ENCODE data around the gene EID3. TPM values are rescaled to one million over a fixed set of nuclear protein-coding genes. Genes with fewer than 3 reads are reported as not detected.

Gene EID3
- total and polyA plus RNA-seq, 2 of the 8 experiments (the other 6 are each of a cell fraction or from before 2014, with no cell fraction given), result 1.2 to 2.8 TPM

DNA sequence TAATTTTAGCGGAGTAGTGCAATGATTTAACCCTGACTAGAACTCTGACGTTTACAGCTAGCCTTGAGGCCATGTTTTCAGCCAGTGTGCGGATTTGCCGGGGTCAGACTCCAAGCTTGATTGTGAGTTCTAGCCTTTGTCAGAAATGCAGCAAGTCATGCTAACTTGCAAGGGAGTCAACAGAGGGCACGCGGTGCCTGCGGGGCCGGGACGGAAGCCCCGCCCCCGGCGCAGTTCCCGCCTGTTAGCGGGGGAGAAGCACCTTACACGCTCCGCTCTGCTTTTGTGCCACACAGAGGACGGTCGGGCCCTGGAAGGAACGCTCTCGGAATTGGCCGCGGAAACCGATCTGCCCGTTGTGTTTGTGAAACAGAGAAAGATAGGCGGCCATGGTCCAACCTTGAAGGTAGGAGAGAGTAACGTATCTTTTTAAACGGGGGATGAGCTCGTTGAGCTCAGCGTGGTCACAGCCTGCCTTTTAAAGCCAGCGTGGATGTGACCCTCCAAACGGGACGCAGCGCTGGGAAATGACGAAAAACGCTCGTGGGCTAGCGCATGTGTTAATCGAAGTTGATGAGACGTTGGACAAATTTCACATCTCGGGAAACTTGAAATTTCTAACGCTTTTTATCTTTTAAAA, 14.8 kb upstream of the EID3 start (continued):
- TF ChIP-seq, protein P1, sequence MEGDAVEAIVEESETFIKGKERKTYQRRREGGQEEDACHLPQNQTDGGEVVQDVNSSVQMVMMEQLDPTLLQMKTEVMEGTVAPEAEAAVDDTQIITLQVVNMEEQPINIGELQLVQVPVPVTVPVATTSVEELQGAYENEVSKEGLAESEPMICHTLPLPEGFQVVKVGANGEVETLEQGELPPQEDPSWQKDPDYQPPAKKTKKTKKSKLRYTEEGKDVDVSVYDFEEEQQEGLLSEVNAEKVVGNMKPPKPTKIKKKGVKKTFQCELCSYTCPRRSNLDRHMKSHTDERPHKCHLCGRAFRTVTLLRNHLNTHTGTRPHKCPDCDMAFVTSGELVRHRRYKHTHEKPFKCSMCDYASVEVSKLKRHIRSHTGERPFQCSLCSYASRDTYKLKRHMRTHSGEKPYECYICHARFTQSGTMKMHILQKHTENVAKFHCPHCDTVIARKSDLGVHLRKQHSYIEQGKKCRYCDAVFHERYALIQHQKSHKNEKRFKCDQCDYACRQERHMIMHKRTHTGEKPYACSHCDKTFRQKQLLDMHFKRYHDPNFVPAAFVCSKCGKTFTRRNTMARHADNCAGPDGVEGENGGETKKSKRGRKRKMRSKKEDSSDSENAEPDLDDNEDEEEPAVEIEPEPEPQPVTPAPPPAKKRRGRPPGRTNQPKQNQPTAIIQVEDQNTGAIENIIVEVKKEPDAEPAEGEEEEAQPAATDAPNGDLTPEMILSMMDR (IDR thresholded peaks at IDR 0.05; ENCODE audit: control extremely low read depth in 1 of 3, insufficient read depth in 1 of 3, low read depth in 1 of 3, low read length in 3 of 3), result no peak
- TF ChIP-seq RXRA (IDR thresholded peaks at IDR 0.05; ENCODE audit: insufficient read depth, low read depth, low read length) (no peak), ZNF274 (IDR thresholded peaks at IDR 0.05; ENCODE audit: borderline replicate concordance, extremely low read depth, low read length) (no peak), CTBP2 (IDR thresholded peaks at IDR 0.05; ENCODE audit: borderline replicate concordance, insufficient read depth, insufficient read length, low read length) (peak; percentile 51), POLR2AphosphoS5 (IDR thresholded peaks at IDR 0.05; ENCODE audit: low read depth, low read length) (peak; percentile 95), SIRT6 (IDR thresholded peaks at IDR 0.05; ENCODE audit: low read length) (no peak)
- TF ChIP-seq, protein P2, sequence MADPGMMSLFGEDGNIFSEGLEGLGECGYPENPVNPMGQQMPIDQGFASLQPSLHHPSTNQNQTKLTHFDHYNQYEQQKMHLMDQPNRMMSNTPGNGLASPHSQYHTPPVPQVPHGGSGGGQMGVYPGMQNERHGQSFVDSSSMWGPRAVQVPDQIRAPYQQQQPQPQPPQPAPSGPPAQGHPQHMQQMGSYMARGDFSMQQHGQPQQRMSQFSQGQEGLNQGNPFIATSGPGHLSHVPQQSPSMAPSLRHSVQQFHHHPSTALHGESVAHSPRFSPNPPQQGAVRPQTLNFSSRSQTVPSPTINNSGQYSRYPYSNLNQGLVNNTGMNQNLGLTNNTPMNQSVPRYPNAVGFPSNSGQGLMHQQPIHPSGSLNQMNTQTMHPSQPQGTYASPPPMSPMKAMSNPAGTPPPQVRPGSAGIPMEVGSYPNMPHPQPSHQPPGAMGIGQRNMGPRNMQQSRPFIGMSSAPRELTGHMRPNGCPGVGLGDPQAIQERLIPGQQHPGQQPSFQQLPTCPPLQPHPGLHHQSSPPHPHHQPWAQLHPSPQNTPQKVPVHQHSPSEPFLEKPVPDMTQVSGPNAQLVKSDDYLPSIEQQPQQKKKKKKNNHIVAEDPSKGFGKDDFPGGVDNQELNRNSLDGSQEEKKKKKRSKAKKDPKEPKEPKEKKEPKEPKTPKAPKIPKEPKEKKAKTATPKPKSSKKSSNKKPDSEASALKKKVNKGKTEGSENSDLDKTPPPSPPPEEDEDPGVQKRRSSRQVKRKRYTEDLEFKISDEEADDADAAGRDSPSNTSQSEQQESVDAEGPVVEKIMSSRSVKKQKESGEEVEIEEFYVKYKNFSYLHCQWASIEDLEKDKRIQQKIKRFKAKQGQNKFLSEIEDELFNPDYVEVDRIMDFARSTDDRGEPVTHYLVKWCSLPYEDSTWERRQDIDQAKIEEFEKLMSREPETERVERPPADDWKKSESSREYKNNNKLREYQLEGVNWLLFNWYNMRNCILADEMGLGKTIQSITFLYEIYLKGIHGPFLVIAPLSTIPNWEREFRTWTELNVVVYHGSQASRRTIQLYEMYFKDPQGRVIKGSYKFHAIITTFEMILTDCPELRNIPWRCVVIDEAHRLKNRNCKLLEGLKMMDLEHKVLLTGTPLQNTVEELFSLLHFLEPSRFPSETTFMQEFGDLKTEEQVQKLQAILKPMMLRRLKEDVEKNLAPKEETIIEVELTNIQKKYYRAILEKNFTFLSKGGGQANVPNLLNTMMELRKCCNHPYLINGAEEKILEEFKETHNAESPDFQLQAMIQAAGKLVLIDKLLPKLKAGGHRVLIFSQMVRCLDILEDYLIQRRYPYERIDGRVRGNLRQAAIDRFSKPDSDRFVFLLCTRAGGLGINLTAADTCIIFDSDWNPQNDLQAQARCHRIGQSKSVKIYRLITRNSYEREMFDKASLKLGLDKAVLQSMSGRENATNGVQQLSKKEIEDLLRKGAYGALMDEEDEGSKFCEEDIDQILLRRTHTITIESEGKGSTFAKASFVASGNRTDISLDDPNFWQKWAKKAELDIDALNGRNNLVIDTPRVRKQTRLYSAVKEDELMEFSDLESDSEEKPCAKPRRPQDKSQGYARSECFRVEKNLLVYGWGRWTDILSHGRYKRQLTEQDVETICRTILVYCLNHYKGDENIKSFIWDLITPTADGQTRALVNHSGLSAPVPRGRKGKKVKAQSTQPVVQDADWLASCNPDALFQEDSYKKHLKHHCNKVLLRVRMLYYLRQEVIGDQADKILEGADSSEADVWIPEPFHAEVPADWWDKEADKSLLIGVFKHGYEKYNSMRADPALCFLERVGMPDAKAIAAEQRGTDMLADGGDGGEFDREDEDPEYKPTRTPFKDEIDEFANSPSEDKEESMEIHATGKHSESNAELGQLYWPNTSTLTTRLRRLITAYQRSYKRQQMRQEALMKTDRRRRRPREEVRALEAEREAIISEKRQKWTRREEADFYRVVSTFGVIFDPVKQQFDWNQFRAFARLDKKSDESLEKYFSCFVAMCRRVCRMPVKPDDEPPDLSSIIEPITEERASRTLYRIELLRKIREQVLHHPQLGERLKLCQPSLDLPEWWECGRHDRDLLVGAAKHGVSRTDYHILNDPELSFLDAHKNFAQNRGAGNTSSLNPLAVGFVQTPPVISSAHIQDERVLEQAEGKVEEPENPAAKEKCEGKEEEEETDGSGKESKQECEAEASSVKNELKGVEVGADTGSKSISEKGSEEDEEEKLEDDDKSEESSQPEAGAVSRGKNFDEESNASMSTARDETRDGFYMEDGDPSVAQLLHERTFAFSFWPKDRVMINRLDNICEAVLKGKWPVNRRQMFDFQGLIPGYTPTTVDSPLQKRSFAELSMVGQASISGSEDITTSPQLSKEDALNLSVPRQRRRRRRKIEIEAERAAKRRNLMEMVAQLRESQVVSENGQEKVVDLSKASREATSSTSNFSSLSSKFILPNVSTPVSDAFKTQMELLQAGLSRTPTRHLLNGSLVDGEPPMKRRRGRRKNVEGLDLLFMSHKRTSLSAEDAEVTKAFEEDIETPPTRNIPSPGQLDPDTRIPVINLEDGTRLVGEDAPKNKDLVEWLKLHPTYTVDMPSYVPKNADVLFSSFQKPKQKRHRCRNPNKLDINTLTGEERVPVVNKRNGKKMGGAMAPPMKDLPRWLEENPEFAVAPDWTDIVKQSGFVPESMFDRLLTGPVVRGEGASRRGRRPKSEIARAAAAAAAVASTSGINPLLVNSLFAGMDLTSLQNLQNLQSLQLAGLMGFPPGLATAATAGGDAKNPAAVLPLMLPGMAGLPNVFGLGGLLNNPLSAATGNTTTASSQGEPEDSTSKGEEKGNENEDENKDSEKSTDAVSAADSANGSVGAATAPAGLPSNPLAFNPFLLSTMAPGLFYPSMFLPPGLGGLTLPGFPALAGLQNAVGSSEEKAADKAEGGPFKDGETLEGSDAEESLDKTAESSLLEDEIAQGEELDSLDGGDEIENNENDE (IDR thresholded peaks at IDR 0.05; ENCODE audit: insufficient replicate concordance, low read length), result no peak
- TF ChIP-seq, protein P3, sequence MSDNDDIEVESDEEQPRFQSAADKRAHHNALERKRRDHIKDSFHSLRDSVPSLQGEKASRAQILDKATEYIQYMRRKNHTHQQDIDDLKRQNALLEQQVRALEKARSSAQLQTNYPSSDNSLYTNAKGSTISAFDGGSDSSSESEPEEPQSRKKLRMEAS (IDR thresholded peaks at IDR 0.05), result peak; percentile 98
